Renal cortex interstitium (tissue), 3 donors: ENCODE results near the gene DCAF8L1. TPM values are rescaled to one million over a fixed set of nuclear protein-coding genes. Genes with fewer than 3 reads are reported as not detected.

Experiments
- polyA plus RNA-seq, 3 donors: library from polyadenylated mRNA; unstranded; fragments of 120-200 nt; gene quantifications; one replicate each; pipeline ENCODE4 v1.2.1, GENCODE V29; 2013; ENCODE audit not compliant: insufficient read length in 3 of 3

The DCAF8L1 gene
- polyA plus RNA-seq, 3 donors, result not detected

Other genes starting within 250 kb of the DCAF8L1 start
- gene MAGEB10, start 173.5 kb downstream of the DCAF8L1 start, polyA plus RNA-seq, result not detected